Measurements from ENCODE around the gene MACROD1. TPM values are rescaled to one million over a fixed set of nuclear protein-coding genes. Genes with fewer than 3 reads are reported as not detected.

MACROD1 gene
- total and polyA plus RNA-seq, 10 of the 15 experiments (the other 5 are each of a cell fraction or from before 2014, with no cell fraction given): 1.2 to 22.7 (median 11.3) TPM; not detected in 1

DNA sequence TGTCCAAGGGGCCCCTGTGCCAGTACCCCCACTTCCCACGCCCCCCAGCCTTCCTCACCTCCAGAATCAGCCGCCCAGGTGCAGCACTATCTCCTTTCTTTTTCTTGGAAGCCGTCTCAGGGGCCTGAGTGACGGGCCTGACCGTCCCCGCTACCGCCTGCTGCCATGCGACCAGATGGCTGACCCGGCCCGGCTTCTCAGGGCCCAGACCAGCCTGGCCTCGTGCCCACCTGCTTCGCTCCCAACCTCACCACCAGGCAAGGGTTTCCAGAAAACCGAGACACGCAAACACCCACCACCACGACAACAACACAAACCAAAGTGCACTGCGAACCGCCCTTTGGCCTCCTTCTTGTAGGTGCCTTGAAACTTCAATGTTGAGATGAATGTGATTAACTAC is 39.1 kb downstream of the MACROD1 start (continued):
- TF ChIP-seq, protein P1, sequence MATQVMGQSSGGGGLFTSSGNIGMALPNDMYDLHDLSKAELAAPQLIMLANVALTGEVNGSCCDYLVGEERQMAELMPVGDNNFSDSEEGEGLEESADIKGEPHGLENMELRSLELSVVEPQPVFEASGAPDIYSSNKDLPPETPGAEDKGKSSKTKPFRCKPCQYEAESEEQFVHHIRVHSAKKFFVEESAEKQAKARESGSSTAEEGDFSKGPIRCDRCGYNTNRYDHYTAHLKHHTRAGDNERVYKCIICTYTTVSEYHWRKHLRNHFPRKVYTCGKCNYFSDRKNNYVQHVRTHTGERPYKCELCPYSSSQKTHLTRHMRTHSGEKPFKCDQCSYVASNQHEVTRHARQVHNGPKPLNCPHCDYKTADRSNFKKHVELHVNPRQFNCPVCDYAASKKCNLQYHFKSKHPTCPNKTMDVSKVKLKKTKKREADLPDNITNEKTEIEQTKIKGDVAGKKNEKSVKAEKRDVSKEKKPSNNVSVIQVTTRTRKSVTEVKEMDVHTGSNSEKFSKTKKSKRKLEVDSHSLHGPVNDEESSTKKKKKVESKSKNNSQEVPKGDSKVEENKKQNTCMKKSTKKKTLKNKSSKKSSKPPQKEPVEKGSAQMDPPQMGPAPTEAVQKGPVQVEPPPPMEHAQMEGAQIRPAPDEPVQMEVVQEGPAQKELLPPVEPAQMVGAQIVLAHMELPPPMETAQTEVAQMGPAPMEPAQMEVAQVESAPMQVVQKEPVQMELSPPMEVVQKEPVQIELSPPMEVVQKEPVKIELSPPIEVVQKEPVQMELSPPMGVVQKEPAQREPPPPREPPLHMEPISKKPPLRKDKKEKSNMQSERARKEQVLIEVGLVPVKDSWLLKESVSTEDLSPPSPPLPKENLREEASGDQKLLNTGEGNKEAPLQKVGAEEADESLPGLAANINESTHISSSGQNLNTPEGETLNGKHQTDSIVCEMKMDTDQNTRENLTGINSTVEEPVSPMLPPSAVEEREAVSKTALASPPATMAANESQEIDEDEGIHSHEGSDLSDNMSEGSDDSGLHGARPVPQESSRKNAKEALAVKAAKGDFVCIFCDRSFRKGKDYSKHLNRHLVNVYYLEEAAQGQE (IDR thresholded peaks at IDR 0.05; ENCODE audit: low read depth, low read length): no peak
- TF ChIP-seq ZZZ3 (IDR thresholded peaks at IDR 0.05; ENCODE audit: control insufficient read depth, insufficient read length, low read depth): no peak

- ChIA-PET CTCF (no interaction called here), SMC1A (ENCODE audit: uncharacterized antibody, unreplicated experiment) (no interaction called here), POLR2A (no interaction called here), RAD21 (ENCODE audit: unreplicated experiment) (no interaction called here)
- ATAC-seq (no peak), DNase-seq (ENCODE audit: low read depth, low spot score) (no peak), FAIRE-seq (no peak)
- intact Hi-C loops (cut with micrococcal nuclease; ENCODE audit: unreplicated experiment) (no loop called here), in situ Hi-C loops (cut with MboI) (no loop called here)
- no peak overlapping the region for H3K4me2 ChIP-seq (ENCODE audit: control insufficient read depth, insufficient read depth)
- H3K4me3 ChIP-seq: no peak overlapping the region
- H3K9me3 ChIP-seq (replicated peaks; ENCODE audit: control insufficient read depth, insufficient read depth, low read length): no peaks in the 10 kb centered on the region
- H3K9ac ChIP-seq (ENCODE audit: control insufficient read depth, insufficient read depth, low read length): no peak overlapping the region
- no peak overlapping the region for H3K27ac ChIP-seq (ENCODE audit: control insufficient read depth, insufficient read depth)
- no peaks in the 10 kb centered on the region for H3K79me2 ChIP-seq (ENCODE audit: control insufficient read depth, insufficient read depth, low read length)
- H3K27me3 ChIP-seq (replicated peaks in 1 of 2; ENCODE audit: control insufficient read depth in 2 of 2, insufficient read depth in 2 of 2, low read length in 1 of 2): no peaks in the 10 kb centered on the region; a peak in 1 of 4 replicates
- BruUV-seq (replicated peaks): no TSS peak
- H2AFZ ChIP-seq (ENCODE audit: control insufficient read depth, low read depth, low read length): no peak overlapping the region
- H3K4me1 ChIP-seq (ENCODE audit: control insufficient read depth, insufficient read depth, low read length): no peaks in the 10 kb centered on the region
- 44% methylated on average over 12 of the region's 12 CpGs for WGBS (ENCODE audit: insufficient coverage, insufficient replicate concordance, low lambda C conversion rate, missing lambda C conversion rate)
- H3K36me3 ChIP-seq (ENCODE audit: control insufficient read depth in 2 of 2, insufficient read depth in 2 of 2, low read length in 1 of 2): no peaks in the 10 kb centered on the region
- no peaks in the 10 kb centered on the region for H4K20me1 ChIP-seq (ENCODE audit: control insufficient read depth, insufficient read depth)
- no peak for TF ChIP-seq CREM (IDR thresholded peaks at IDR 0.05; ENCODE audit: low read depth)
- TF ChIP-seq SMARCA5 (IDR thresholded peaks at IDR 0.05): no peak
- no peak for TF ChIP-seq ZNF622 (IDR thresholded peaks at IDR 0.05)
- no peak for TF ChIP-seq EZH2 (IDR thresholded peaks at IDR 0.05; ENCODE audit: borderline replicate concordance, control insufficient read depth, low read depth, low read length)
- TF ChIP-seq BCL3 (IDR thresholded peaks at IDR 0.05; ENCODE audit: borderline replicate concordance, insufficient read depth, low read depth, low read length, poor library complexity, severe bottlenecking): no peak
- no peak for TF ChIP-seq EED (IDR thresholded peaks at IDR 0.05; ENCODE audit: low read depth)
- no peak for TF ChIP-seq SIX5 (IDR thresholded peaks at IDR 0.05; ENCODE audit: low read depth, low read length, severe bottlenecking)
- no peak for TF ChIP-seq GATAD2B (conservative IDR thresholded peaks at IDR 0.05; ENCODE audit: low read depth)
- no peak for TF ChIP-seq ASH2L (IDR thresholded peaks at IDR 0.05; ENCODE audit: borderline replicate concordance, low read depth)
- TF ChIP-seq USF1 (IDR thresholded peaks at IDR 0.05; ENCODE audit: borderline replicate concordance, extremely low read length, insufficient read depth, low read depth, low read length): no peak
- no peak for TF ChIP-seq YBX1 (IDR thresholded peaks at IDR 0.05)
- no peak for TF ChIP-seq CBX3 (IDR thresholded peaks at IDR 0.05; ENCODE audit: borderline replicate concordance, low read depth)
- TF ChIP-seq YY1 (IDR thresholded peaks at IDR 0.05; ENCODE audit: low read depth, low read length): no peak
- TF ChIP-seq, protein P2, sequence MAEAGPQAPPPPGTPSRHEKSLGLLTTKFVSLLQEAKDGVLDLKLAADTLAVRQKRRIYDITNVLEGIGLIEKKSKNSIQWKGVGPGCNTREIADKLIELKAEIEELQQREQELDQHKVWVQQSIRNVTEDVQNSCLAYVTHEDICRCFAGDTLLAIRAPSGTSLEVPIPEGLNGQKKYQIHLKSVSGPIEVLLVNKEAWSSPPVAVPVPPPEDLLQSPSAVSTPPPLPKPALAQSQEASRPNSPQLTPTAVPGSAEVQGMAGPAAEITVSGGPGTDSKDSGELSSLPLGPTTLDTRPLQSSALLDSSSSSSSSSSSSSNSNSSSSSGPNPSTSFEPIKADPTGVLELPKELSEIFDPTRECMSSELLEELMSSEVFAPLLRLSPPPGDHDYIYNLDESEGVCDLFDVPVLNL (IDR thresholded peaks at IDR 0.05; ENCODE audit: low read depth, low read length): no peak
- no peak for TF ChIP-seq SUZ12 (IDR thresholded peaks at IDR 0.05; ENCODE audit: unreplicated experiment)
- no peak for TF ChIP-seq SUPT20H (IDR thresholded peaks at IDR 0.05; ENCODE audit: borderline replicate concordance, control insufficient read depth, low read depth, low read length)
Measured at GRCh38 chr11:64126371-64126770, 39.5 kb downstream of the MACROD1 start.

Measured in GM12878 (cell line).